NCI-H1417 (cell line): Measurements from ENCODE around the gene C20orf96.
A peak's percentile ranks its signal among the peaks of the same experiment; 100 is the strongest.
"Not testable (repeated sequence)": the region's sequence is repeated elsewhere in the genome, so short reads cannot be mapped to it uniquely, and the experiment has no call there.

Experiments used
- DNase-seq, 3 experiments: peaks; one replicate each; lab custom pipeline; 2025; lab: John Stamatoyannopoulos, UW

C20orf96 gene

GRCh38 chr20:290084-290831 is at the start of gene C20orf96:
Gene C20orf96 (minus strand): TSS chr20:290750. CDS start chr20:290610, 140 bp downstream.
- DNase-seq, result peak; percentile 95 to 99 (median 96)

GRCh38 chr20:336040-336439 is 45.5 kb upstream of the C20orf96 start:
- DNase-seq, result not testable (repeated sequence)

- no peak for DNase-seq
These were observed 44.0 kb upstream of the C20orf96 start for GRCh38 chr20:334578-334977.

- peak; percentile 50 to 83 (median 72) for DNase-seq
These were observed 39.9 kb upstream of the C20orf96 start for GRCh38 chr20:330233-331149.

GRCh38 chr20:329851-330232 is 39.3 kb upstream of the C20orf96 start:
- peak in 2 of 3 experiments; percentile 43 to 75 for DNase-seq

GRCh38 chr20:328975-329695 is 38.6 kb upstream of the C20orf96 start:
- no peak for DNase-seq

GRCh38 chr20:328027-328974 is 37.8 kb upstream of the C20orf96 start:
- DNase-seq, result no peak

GRCh38 chr20:327186-328026 is 36.9 kb upstream of the C20orf96 start:
- peak; percentile 91 to 96 (median 93) for DNase-seq

GRCh38 chr20:326645-327185 is 36.2 kb upstream of the C20orf96 start:
- peak in 1 of 3 experiments; percentile 76 for DNase-seq

GRCh38 chr20:325889-326644 is 35.5 kb upstream of the C20orf96 start:
- peak; percentile 54 to 88 (median 86) for DNase-seq

GRCh38 chr20:325045-325888 is 34.7 kb upstream of the C20orf96 start, which contains the start of gene SOX12:
Gene SOX12 (plus strand): TSS chr20:325552. CDS start chr20:325925, 373 bp downstream.
- peak; percentile 97 to 98 (median 98) for DNase-seq

- peak; percentile 97 to 98 (median 97) for DNase-seq
These were observed 33.9 kb upstream of the C20orf96 start for GRCh38 chr20:324177-325044.

GRCh38 chr20:316316-317068 is 25.9 kb upstream of the C20orf96 start:
- DNase-seq, result no peak

- no peak for DNase-seq
These were observed 23.4 kb upstream of the C20orf96 start for GRCh38 chr20:313948-314347.

- DNase-seq, result no peak
These were observed 22.9 kb upstream of the C20orf96 start for GRCh38 chr20:313402-313801.

GRCh38 chr20:312866-313265 is 22.3 kb upstream of the C20orf96 start:
- DNase-seq, result no peak
